GM12878 (cell line): ENCODE measurements around the gene METTL13. TPM values are rescaled to one million over a fixed set of nuclear protein-coding genes. Genes with fewer than 3 reads are reported as not detected.
A peak's percentile ranks its signal among the peaks of the same experiment; 100 is the strongest.

Source experiments
- ATAC-seq: fragments of 200-7000 bp; cut with Tn5 transposase; 3 replicates; pipeline ENCODE4 v1.9.1; 2020; ENCODE audit warnings: mild to moderate bottlenecking, moderate library complexity
- BruUV-seq: library from RNA; stranded (reverse); fragments of 400-500 nt; replicated peaks from 2 replicates; lab custom pipeline; 2021; lab: Mats Ljungman, UMichigan
- CTCF ChIA-PET: fragments of 300-600 bp; sonication (Branson Sonifier 250); formaldehyde crosslinking; extraction: SDS; loops from one replicate; lab custom pipeline; 2021; ENCODE audit warnings: inconsistent platforms; lab: Yijun Ruan, JAX
- POLR2A ChIA-PET: fragments of 350-600 bp; formaldehyde crosslinking; extraction: SDS; loops from one replicate; lab custom pipeline; 2021; ENCODE audit warnings: inconsistent platforms; lab: Charles Lee
- RAD21 ChIA-PET: fragments of 300-600 bp; sonication (Branson Sonifier 250); formaldehyde crosslinking; loops from one replicate; lab custom pipeline; 2023; ENCODE audit warnings: antibody characterized with exemption; ENCODE audit not compliant: unreplicated experiment; lab: Charles Lee
- SMC1A ChIA-PET: fragments of 300-600 bp; sonication (Branson Sonifier 250); formaldehyde crosslinking; loops from one replicate; lab custom pipeline; 2023; ENCODE audit not compliant: unreplicated experiment, uncharacterized antibody; lab: Charles Lee
- DNase-seq: peaks from one replicate; pipeline ENCODE4 v3.0.0-alpha.2; 2011; ENCODE audit warnings: low read depth, low spot score
- FAIRE-seq: peaks from 3 replicates; lab custom pipeline; 2011; peaks lifted over from hg19 to GRCh38; lab: Jason Lieb, UNC
- H2AFZ ChIP-seq: 2 replicates; pipeline ENCODE4 v1.6.0; 2011; ENCODE audit warnings: low read depth, low read length, control low read depth; ENCODE audit not compliant: control insufficient read depth
- H3K27ac ChIP-seq: 2 replicates; pipeline ENCODE4 v1.5.1; 2011; ENCODE audit warnings: control low read depth; ENCODE audit not compliant: control insufficient read depth, insufficient read depth
- H3K27me3 ChIP-seq, 2 experiments: replicated peaks in 1 of 2; 2 replicates each; pipeline versions ENCODE4 v1.6.0 to v1.6.1; 2011; ENCODE audit warnings: low read length in 1 of 2; ENCODE audit not compliant: control insufficient read depth in 2 of 2, insufficient read depth in 2 of 2
- H3K36me3 ChIP-seq, 2 experiments: 2 replicates each; pipeline ENCODE4 v1.5.1; 2011; ENCODE audit warnings: low read length in 1 of 2; ENCODE audit not compliant: control insufficient read depth in 2 of 2, insufficient read depth in 2 of 2
- H3K4me1 ChIP-seq: 2 replicates; pipeline ENCODE4 v1.6.1; 2011; ENCODE audit warnings: mild to moderate bottlenecking, low read length, moderate library complexity, mixed read lengths; ENCODE audit not compliant: control insufficient read depth, insufficient read depth
- H3K4me2 ChIP-seq: 2 replicates; pipeline ENCODE4 v1.6.0; 2011; ENCODE audit warnings: control low read depth; ENCODE audit not compliant: control insufficient read depth, insufficient read depth
- H3K4me3 ChIP-seq: fragments of 200-600 bp; sonication (generic); 2 replicates; pipeline ENCODE4 v1.5.1; 2016
- H3K79me2 ChIP-seq: 2 replicates; pipeline ENCODE4 v1.6.0; 2011; ENCODE audit warnings: low read length; ENCODE audit not compliant: control insufficient read depth, insufficient read depth
- H3K9ac ChIP-seq: 2 replicates; pipeline ENCODE4 v1.8.0; 2011; ENCODE audit warnings: low read length, control low read depth, mixed read lengths; ENCODE audit not compliant: control insufficient read depth, insufficient read depth
- H3K9me3 ChIP-seq: replicated peaks from 3 replicates; pipeline ENCODE4 v1.5.1; 2011; ENCODE audit warnings: mild to moderate bottlenecking, low read length; ENCODE audit not compliant: control insufficient read depth, insufficient read depth
- H4K20me1 ChIP-seq: 2 replicates; pipeline ENCODE4 v1.6.0; 2011; ENCODE audit not compliant: control insufficient read depth, insufficient read depth
- BCL3 ChIP-seq: IDR thresholded peaks from 2 replicates; pipeline ENCODE4 v1.6.1; 2011; ENCODE audit warnings: borderline replicate concordance, low read depth, mild to moderate bottlenecking, moderate library complexity, low read length; ENCODE audit not compliant: insufficient read depth, poor library complexity, severe bottlenecking
- ELK1 ChIP-seq: IDR thresholded peaks from 2 replicates; pipeline ENCODE4 v1.6.1; 2012; ENCODE audit warnings: low read depth, low read length, improper control_type of control experiment
- EP300 ChIP-seq, 2 experiments: fragments of 150-350 bp in 1 of 2; IDR thresholded peaks; 2 replicates each; pipeline ENCODE4 v1.6.1; 2011 to 2012; ENCODE audit warnings: low read depth in 2 of 2, low read length in 2 of 2, borderline replicate concordance in 1 of 2, improper control_type of control experiment in 1 of 2, inconsistent platforms in 1 of 2; ENCODE audit not compliant: control insufficient read depth in 1 of 2
- FOXM1 ChIP-seq: IDR thresholded peaks from 2 replicates; pipeline ENCODE4 v1.6.1; 2012; ENCODE audit warnings: low read depth, mild to moderate bottlenecking, inconsistent platforms, low read length, moderate library complexity
- HDGF ChIP-seq: fragments of 450-650 bp; IDR thresholded peaks from 2 replicates; pipeline ENCODE4 v1.6.1; 2016; ENCODE audit warnings: antibody characterized with exemption
- IKZF2 ChIP-seq, 2 experiments: fragments of 450-650 bp; IDR thresholded peaks; 2 replicates each; pipeline ENCODE4 v1.6.1; 2017; ENCODE audit warnings: mild to moderate bottlenecking in 2 of 2, moderate library complexity in 2 of 2
- MAX ChIP-seq: IDR thresholded peaks from 2 replicates; pipeline ENCODE4 v1.6.1; 2012; ENCODE audit warnings: low read depth, low read length, improper control_type of control experiment
- MEF2B ChIP-seq: fragments of 450-650 bp; IDR thresholded peaks from 2 replicates; pipeline ENCODE4 v1.6.1; 2018; ENCODE audit warnings: mild to moderate bottlenecking, moderate library complexity; ENCODE audit not compliant: partially characterized antibody, poor library complexity, severe bottlenecking
- MLLT1 ChIP-seq: fragments of 450-650 bp; IDR thresholded peaks from 2 replicates; pipeline ENCODE4 v1.6.1; 2016; ENCODE audit warnings: mild to moderate bottlenecking
- POLR2AphosphoS5 ChIP-seq: IDR thresholded peaks from 2 replicates; pipeline ENCODE4 v1.6.1; 2011; ENCODE audit warnings: mild to moderate bottlenecking, low read length, inconsistent platforms
- SMARCA5 ChIP-seq: fragments of 450-650 bp; IDR thresholded peaks from 2 replicates; pipeline ENCODE4 v1.6.1; 2017; ENCODE audit warnings: mild to moderate bottlenecking
- SMC3 ChIP-seq: IDR thresholded peaks from 2 replicates; pipeline ENCODE4 v1.6.1; 2011; ENCODE audit warnings: low read length, improper control_type of control experiment, borderline replicate concordance
- SUPT20H ChIP-seq: IDR thresholded peaks from 2 replicates; pipeline ENCODE4 v1.6.1; 2011; ENCODE audit warnings: low read depth, mild to moderate bottlenecking, low read length, moderate library complexity, borderline replicate concordance; ENCODE audit not compliant: control insufficient read depth
- SUZ12 ChIP-seq: fragments of 200-600 bp; sonication (generic); IDR thresholded peaks from one replicate; pipeline ENCODE4 v1.6.1; 2018; ENCODE audit warnings: antibody characterized with exemption, mild to moderate bottlenecking; ENCODE audit not compliant: unreplicated experiment
- TAF1 ChIP-seq: IDR thresholded peaks from 2 replicates; pipeline ENCODE4 v1.6.1; 2011; ENCODE audit warnings: mild to moderate bottlenecking, low read depth, low read length, borderline replicate concordance
- WRNIP1 ChIP-seq: IDR thresholded peaks from 2 replicates; pipeline ENCODE4 v1.6.1; 2011; ENCODE audit warnings: low read depth, low read length, improper control_type of control experiment, borderline replicate concordance
- ZNF622 ChIP-seq: fragments of 450-650 bp; IDR thresholded peaks from 2 replicates; pipeline ENCODE4 v1.6.1; 2017; ENCODE audit warnings: mild to moderate bottlenecking, inconsistent platforms
- WGBS: methylation state at CpG from one replicate; pipeline ENCODE4 v1.1.6; 2016; ENCODE audit warnings: low lambda C conversion rate; ENCODE audit not compliant: insufficient replicate concordance, insufficient coverage; ENCODE audit errors: missing lambda C conversion rate; 5-methylcytosine and 5-hydroxymethylcytosine counted together
- in situ Hi-C: fragments of 300-500 bp; cut with MboI; formaldehyde crosslinking; loops from 9 replicates; pipeline ENCODE4 v1.14.3; 2018; ENCODE audit warnings: mixed read lengths
- intact Hi-C: fragments of 100-400 bp; cut with micrococcal nuclease; formaldehyde crosslinking; loops from one replicate; pipeline ENCODE4 v1.14.2; 2022; ENCODE audit not compliant: unreplicated experiment
- polyA plus RNA-seq, 11 experiments: library from polyadenylated mRNA; depleted of rRNA in 4 of 11; unstranded in 6 of 11; stranded (reverse) in 5 of 11; fragments of >200 nt; fragmentation: Nextera tagmentation in 4 of 11; fragmentation: Illumina TruSeq in 1 of 11; extraction: Ambion mirVana in 4 of 11; extraction: Trizol in 1 of 11; gene quantifications; 1 replicate in 1 of 11; 2 replicates in 10 of 11; pipeline versions ENCODE4 v1.2.1 to v1.2.3, GENCODE V29; 2011 to 2016; ENCODE audit warnings: inconsistent platforms in 2 of 11, missing spikeins in 2 of 11, low read depth in 1 of 11
- total RNA-seq, 4 experiments: library from RNA; depleted of rRNA in 3 of 4; stranded (reverse); fragments of >200 nt in 3 of 4; fragmentation: Illumina TruSeq in 1 of 4; extraction: Trizol in 1 of 4; gene quantifications; 2 replicates each; pipeline versions ENCODE4 v1.2.1 to v1.2.3, GENCODE V29; 2013 to 2021

The METTL13 gene
- total and polyA plus RNA-seq, 10 of the 15 experiments (the other 5 are each of a cell fraction or from before 2014, with no cell fraction given): 12.2 to 47.2 (median 35.0) TPM

GRCh38 chr1:171753182-171753581 is 28.3 kb upstream of the METTL13 start (continued):
- TF ChIP-seq MLLT1 (no peak), MEF2B (no peak), ZNF622 (no peak), IKZF2 (IDR thresholded peaks at IDR 0.05) (no peak), WRNIP1 (no peak)
- TF ChIP-seq, all 136 proteins: peak for 0

- in situ Hi-C loops: no loop called here
- Histone ChIP-seq H3K79me2 (no peaks in the 10 kb centered on the region), H3K4me2 (no peak overlapping the region), H3K9ac (no peak overlapping the region), H3K9me3 (no peaks in the 10 kb centered on the region), H3K27ac (no peak overlapping the region), H3K4me1 (no peaks in the 10 kb centered on the region), H2AFZ (0 out of 2 replicates have a peak overlapping the region, but pooled peaks have one; percentile 4), H3K36me3 (no peaks in the 10 kb centered on the region), H3K4me3 (no peak overlapping the region), H3K27me3 (no peaks in the 10 kb centered on the region; a peak in 1 of 4 replicates), H4K20me1 (no peaks in the 10 kb centered on the region)
- ChIA-PET CTCF (interaction anchor here (1.6 kb wide), 1 partner anchor 11 kb away, joined by 9 read pairs; the partner anchor contains the start of gene VAMP4), SMC1A (interaction anchor here (0.8 kb wide), 1 partner anchor 10 kb away, joined by 3 read pairs; no protein-coding TSS in a partner anchor), POLR2A (no interaction called here), RAD21 (no interaction called here)
- BruUV-seq: no TSS peak
- intact Hi-C loops: no loop called here
- no peak for FAIRE-seq
- WGBS: 31% methylated on average over 4 of the region's 4 CpGs
- no peak for ATAC-seq
- no peak for DNase-seq
- TF ChIP-seq SMARCA5: no peak
- TF ChIP-seq IKZF2 (IDR thresholded peaks at IDR 0.05): no peak
- TF ChIP-seq TAF1: no peak
- TF ChIP-seq HDGF: no peak
- TF ChIP-seq EP300 (IDR thresholded peaks at IDR 0.05; ENCODE audit: borderline replicate concordance in 1 of 2, control insufficient read depth in 1 of 2, low read depth in 2 of 2, low read length in 2 of 2): no peak
- no peak for TF ChIP-seq ELK1
- TF ChIP-seq SUZ12: no peak
- no peak for TF ChIP-seq FOXM1
- TF ChIP-seq BCL3: no peak
- no peak for TF ChIP-seq MAX
- no peak for TF ChIP-seq POLR2AphosphoS5
- no peak for TF ChIP-seq SMC3
- no peak for TF ChIP-seq SUPT20H
Measured at GRCh38 chr1:171753685-171754352, 27.6 kb upstream of the METTL13 start.
